GM10847 (cell line): ENCODE results near the gene HOXC6.

Experiments used
- POLR2A ChIP-seq: IDR thresholded peaks from 2 replicates; pipeline ENCODE4 v1.6.1; 2011; ENCODE audit not compliant: insufficient read length; ENCODE audit errors: extremely low read depth

HOXC6 gene

GRCh38 chr12:53996240-53997203 lies 31.7 kb upstream of the HOXC6 start:
- TF ChIP-seq POLR2A: no peak

GRCh38 chr12:53997204-53998109 lies 30.8 kb upstream of the HOXC6 start:
- TF ChIP-seq POLR2A: no peak

GRCh38 chr12:53998110-53998899 lies 29.9 kb upstream of the HOXC6 start:
- no peak for TF ChIP-seq POLR2A

GRCh38 chr12:53998900-53999236 lies 29.4 kb upstream of the HOXC6 start:
- TF ChIP-seq POLR2A: no peak

GRCh38 chr12:53999559-54000115 lies 28.6 kb upstream of the HOXC6 start:
- TF ChIP-seq POLR2A: no peak

GRCh38 chr12:54000116-54001114 lies 27.8 kb upstream of the HOXC6 start, which contains the start of gene HOXC9:
HOXC9 (plus strand) TSS chr12:54000161; CDS start chr12:54000189, 28 bp downstream.
- no peak for TF ChIP-seq POLR2A

GRCh38 chr12:54001283-54002187 lies 26.7 kb upstream of the HOXC6 start:
- no peak for TF ChIP-seq POLR2A

- TF ChIP-seq POLR2A: no peak
These were observed 25.8 kb upstream of the HOXC6 start for GRCh38 chr12:54002278-54002914.

GRCh38 chr12:54002915-54003389 lies 25.3 kb upstream of the HOXC6 start:
- no peak for TF ChIP-seq POLR2A

- TF ChIP-seq POLR2A: no peak
These were observed 24.6 kb upstream of the HOXC6 start for GRCh38 chr12:54003625-54004024.

GRCh38 chr12:54004063-54004840 lies 24.0 kb upstream of the HOXC6 start:
- TF ChIP-seq POLR2A: no peak
